GM23338 (cell line): ENCODE results near the gene RNF175. TPM values are rescaled to one million over a fixed set of nuclear protein-coding genes. Genes with fewer than 3 reads are reported as not detected.

Experiments used
- ATAC-seq: fragments of 200-7000 bp; cut with Tn5 transposase; 3 replicates; pipeline ENCODE4 v1.9.1; 2020
- DNase-seq: peaks from one replicate; pipeline ENCODE4 v3.0.0-alpha.2; 2015; ENCODE audit warnings: low spot score
- H2AFZ ChIP-seq: fragments of 200-600 bp; sonication (generic); 2 replicates; pipeline ENCODE4 v1.8.0; 2016; ENCODE audit warnings: antibody characterized with exemption, mild to moderate bottlenecking, moderate library complexity
- H3F3A ChIP-seq: fragments of 200-600 bp; sonication (generic); replicated peaks from 2 replicates; pipeline ENCODE4 v1.8.0; 2017; ENCODE audit warnings: antibody characterized with exemption, mixed run types, low read depth
- H3K27ac ChIP-seq: fragments of 200-600 bp; sonication (generic); 2 replicates; pipeline ENCODE4 v1.6.1; 2016; ENCODE audit warnings: low read depth
- H3K27me3 ChIP-seq: fragments of 200-600 bp; sonication (generic); 2 replicates; pipeline ENCODE4 v1.8.0; 2016; ENCODE audit warnings: mild to moderate bottlenecking, mixed run types, moderate library complexity; ENCODE audit not compliant: insufficient read depth
- H3K36me3 ChIP-seq: fragments of 200-600 bp; sonication (generic); 2 replicates; pipeline ENCODE4 v1.8.0; 2016; ENCODE audit warnings: mild to moderate bottlenecking; ENCODE audit not compliant: insufficient read depth
- H3K4me1 ChIP-seq: fragments of 200-600 bp; sonication (generic); 2 replicates; pipeline ENCODE4 v1.8.0; 2016; ENCODE audit warnings: mild to moderate bottlenecking, moderate library complexity; ENCODE audit not compliant: insufficient read depth
- H3K4me2 ChIP-seq: fragments of 200-600 bp; sonication (generic); 2 replicates; pipeline ENCODE4 v1.7.1; 2017; ENCODE audit warnings: mixed run types
- H3K4me3 ChIP-seq: fragments of 200-600 bp; sonication (generic); 2 replicates; pipeline ENCODE4 v1.6.1; 2016; ENCODE audit warnings: mixed run types
- H3K79me2 ChIP-seq: fragments of 200-600 bp; sonication (generic); replicated peaks from 2 replicates; pipeline ENCODE4 v1.8.0; 2017; ENCODE audit warnings: mild to moderate bottlenecking; ENCODE audit not compliant: insufficient read depth
- H3K9me2 ChIP-seq: fragments of 200-600 bp; sonication (generic); 2 replicates; pipeline ENCODE4 v1.8.0; 2017; ENCODE audit not compliant: insufficient read depth
- H4K20me1 ChIP-seq: fragments of 200-600 bp; sonication (generic); replicated peaks from 2 replicates; pipeline ENCODE4 v1.8.0; 2017; ENCODE audit warnings: mild to moderate bottlenecking; ENCODE audit not compliant: insufficient read depth
- H3K27ac Mint-ChIP-seq: 2 replicates; pipeline ENCODE4 v1.8.0; 2020; ENCODE audit warnings: inconsistent platforms, mild to moderate bottlenecking, moderate library complexity, mixed read lengths
- H3K27me3 Mint-ChIP-seq: 3 replicates; pipeline ENCODE4 v1.8.0; 2022; ENCODE audit warnings: low read depth, mild to moderate bottlenecking, moderate library complexity, mixed read lengths, inconsistent platforms; ENCODE audit not compliant: insufficient read depth, poor library complexity
- H3K36me3 Mint-ChIP-seq: 3 replicates; pipeline ENCODE4 v1.8.0; 2021; ENCODE audit warnings: low read depth, mild to moderate bottlenecking, inconsistent platforms, moderate library complexity, mixed read lengths
- H3K4me1 Mint-ChIP-seq: 3 replicates; pipeline ENCODE4 v1.8.0; 2020; ENCODE audit warnings: mild to moderate bottlenecking, inconsistent platforms, mixed read lengths
- H3K4me3 Mint-ChIP-seq: 3 replicates; pipeline ENCODE4 v1.8.0; 2021; ENCODE audit warnings: moderate library complexity, mild to moderate bottlenecking, inconsistent platforms, mixed read lengths
- H3K9me3 Mint-ChIP-seq: 3 replicates; pipeline ENCODE4 v1.8.0; 2020; ENCODE audit warnings: moderate library complexity, mild to moderate bottlenecking, inconsistent platforms, mixed read lengths
- CREB1 ChIP-seq: fragments of 250-450 bp; sonication (Bioruptor Pico); IDR thresholded peaks from 2 replicates; pipeline ENCODE4 v1.5.0; 2020; ENCODE audit warnings: low read depth, mild to moderate bottlenecking, moderate library complexity
- CTCF ChIP-seq, 2 experiments: fragments of 200-600 bp in 1 of 2; sonication (generic) in 1 of 2; conservative IDR thresholded peaks; 2 replicates each; pipeline versions ENCODE4 v1.5.1 to v1.6.1; 2016 to 2017; ENCODE audit warnings: antibody characterized with exemption in 2 of 2, low read depth in 2 of 2, mild to moderate bottlenecking in 2 of 2, moderate library complexity in 1 of 2
- ETS1 ChIP-seq: IDR thresholded peaks from 2 replicates; pipeline ENCODE4 v1.6.1; 2016; ENCODE audit warnings: antibody characterized with exemption
- EZH2 ChIP-seq: fragments of 200-600 bp; sonication (generic); IDR thresholded peaks from one replicate; pipeline ENCODE4 v1.8.0; 2017; ENCODE audit warnings: antibody characterized with exemption, mild to moderate bottlenecking, low read depth; ENCODE audit not compliant: unreplicated experiment
- EZH2phosphoT487 ChIP-seq: fragments of 200-600 bp; sonication (generic); IDR thresholded peaks from one replicate; pipeline ENCODE4 v1.8.1; 2018; ENCODE audit warnings: antibody characterized with exemption; ENCODE audit not compliant: unreplicated experiment
- JUNB ChIP-seq: IDR thresholded peaks from one replicate; pipeline ENCODE4 v1.6.1; 2016; ENCODE audit warnings: antibody characterized with exemption; ENCODE audit not compliant: unreplicated experiment
- NANOG ChIP-seq: IDR thresholded peaks from 2 replicates; pipeline ENCODE4 v1.6.1; 2016; ENCODE audit warnings: antibody characterized with exemption, borderline replicate concordance
- POLR2AphosphoS5 ChIP-seq: IDR thresholded peaks from 2 replicates; pipeline ENCODE4 v1.6.1; 2016; ENCODE audit warnings: antibody characterized with exemption, low read depth
- REST ChIP-seq: IDR thresholded peaks from one replicate; pipeline ENCODE4 v1.6.1; 2018; ENCODE audit warnings: antibody characterized with exemption; ENCODE audit not compliant: unreplicated experiment
- STAT1 ChIP-seq: IDR thresholded peaks from one replicate; pipeline ENCODE4 v1.6.1; 2016; ENCODE audit warnings: antibody characterized with exemption; ENCODE audit not compliant: unreplicated experiment
- ZNF114 ChIP-seq: fragments of 250-450 bp; sonication (Bioruptor Pico); IDR thresholded peaks from 2 replicates; pipeline ENCODE4 v1.5.0; 2020; ENCODE audit warnings: mild to moderate bottlenecking, moderate library complexity
- ZNF331 ChIP-seq: fragments of 250-450 bp; sonication (Bioruptor Pico); IDR thresholded peaks from 2 replicates; pipeline ENCODE4 v1.5.0; 2020; ENCODE audit warnings: low read depth, mild to moderate bottlenecking, moderate library complexity
- polyA plus RNA-seq: library from polyadenylated mRNA; unstranded; fragments of >200 nt; fragmentation: Nextera tagmentation; extraction: Ambion mirVana; gene quantifications from 2 replicates; pipeline ENCODE4 v1.2.1, GENCODE V29; 2016
- total RNA-seq: library from RNA; depleted of rRNA; stranded (reverse); fragments of >200 nt; shearing (Covaris generic); gene quantifications from 2 replicates; pipeline ENCODE4 v1.2.3, GENCODE V29; 2014
- TF ChIP-seq, protein P1 (sequence below): fragments of 250-450 bp; sonication (Bioruptor Pico); IDR thresholded peaks from 2 replicates; pipeline ENCODE4 v1.5.0; 2020; ENCODE audit warnings: mild to moderate bottlenecking, moderate library complexity

RNF175 gene
- total and polyA plus RNA-seq, 2 experiments from 2014 or later = 4.7 to 4.8 TPM

DNA sequence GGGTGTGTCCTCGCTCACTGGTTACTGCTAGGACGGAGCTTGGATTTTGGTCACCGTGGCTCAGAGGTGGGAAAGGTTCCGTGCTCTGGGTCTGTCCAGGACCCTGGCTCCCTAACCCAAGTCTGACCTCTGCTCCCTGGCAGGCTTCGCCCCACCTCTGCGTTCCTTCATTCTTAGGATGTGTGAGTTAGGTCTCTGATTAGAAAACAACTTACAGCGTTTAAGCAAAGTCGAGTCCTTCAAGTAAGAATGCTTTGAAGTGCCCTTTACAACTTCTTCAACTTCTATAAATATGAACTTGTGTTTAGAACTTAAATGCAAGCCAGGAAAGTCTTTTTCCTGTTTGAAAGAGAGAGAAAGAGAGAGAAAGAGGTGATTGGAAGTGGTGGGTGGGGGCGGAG, 74.9 kb downstream of the RNF175 start:
- DNase-seq (no peak), ATAC-seq (no peak)
- Histone ChIP-seq H3F3A (no peaks in the 10 kb centered on the region), H3K4me1 (peaks cover 4% of the 10 kb centered on the region), H3K27ac (no peak overlapping the region), H4K20me1 (no peaks in the 10 kb centered on the region), H3K9me2 (no peaks in the 10 kb centered on the region), H3K36me3 (no peaks in the 10 kb centered on the region), H3K79me2 (no peaks in the 10 kb centered on the region), H3K4me3 (peak overlapping the region; percentile 79), H2AFZ (peak overlapping the region; percentile 98), H3K4me2 (peak overlapping the region; percentile 78), H3K27me3 (peaks cover 55% of the 10 kb centered on the region)
- H3K4me1 Mint-ChIP-seq = peaks cover 9% of the 10 kb centered on the region
- TF ChIP-seq POLR2AphosphoS5 = no peak
- TF ChIP-seq ETS1 = no peak
- no peak for TF ChIP-seq EZH2
- TF ChIP-seq REST = no peak
- no peak for TF ChIP-seq NANOG
- no peak for TF ChIP-seq ZNF331 (CRISPR knock-in tag)
- no peak for TF ChIP-seq STAT1
- no peak for TF ChIP-seq CTCF (conservative IDR thresholded peaks at IDR 0.05; ENCODE audit: low read depth in 2 of 2)
- no peak for TF ChIP-seq ZNF114 (CRISPR knock-in tag)
- no peak for TF ChIP-seq EZH2phosphoT487
- no peak for TF ChIP-seq JUNB
- no peak for TF ChIP-seq CREB1 (CRISPR knock-in tag)
- TF ChIP-seq, protein P1, sequence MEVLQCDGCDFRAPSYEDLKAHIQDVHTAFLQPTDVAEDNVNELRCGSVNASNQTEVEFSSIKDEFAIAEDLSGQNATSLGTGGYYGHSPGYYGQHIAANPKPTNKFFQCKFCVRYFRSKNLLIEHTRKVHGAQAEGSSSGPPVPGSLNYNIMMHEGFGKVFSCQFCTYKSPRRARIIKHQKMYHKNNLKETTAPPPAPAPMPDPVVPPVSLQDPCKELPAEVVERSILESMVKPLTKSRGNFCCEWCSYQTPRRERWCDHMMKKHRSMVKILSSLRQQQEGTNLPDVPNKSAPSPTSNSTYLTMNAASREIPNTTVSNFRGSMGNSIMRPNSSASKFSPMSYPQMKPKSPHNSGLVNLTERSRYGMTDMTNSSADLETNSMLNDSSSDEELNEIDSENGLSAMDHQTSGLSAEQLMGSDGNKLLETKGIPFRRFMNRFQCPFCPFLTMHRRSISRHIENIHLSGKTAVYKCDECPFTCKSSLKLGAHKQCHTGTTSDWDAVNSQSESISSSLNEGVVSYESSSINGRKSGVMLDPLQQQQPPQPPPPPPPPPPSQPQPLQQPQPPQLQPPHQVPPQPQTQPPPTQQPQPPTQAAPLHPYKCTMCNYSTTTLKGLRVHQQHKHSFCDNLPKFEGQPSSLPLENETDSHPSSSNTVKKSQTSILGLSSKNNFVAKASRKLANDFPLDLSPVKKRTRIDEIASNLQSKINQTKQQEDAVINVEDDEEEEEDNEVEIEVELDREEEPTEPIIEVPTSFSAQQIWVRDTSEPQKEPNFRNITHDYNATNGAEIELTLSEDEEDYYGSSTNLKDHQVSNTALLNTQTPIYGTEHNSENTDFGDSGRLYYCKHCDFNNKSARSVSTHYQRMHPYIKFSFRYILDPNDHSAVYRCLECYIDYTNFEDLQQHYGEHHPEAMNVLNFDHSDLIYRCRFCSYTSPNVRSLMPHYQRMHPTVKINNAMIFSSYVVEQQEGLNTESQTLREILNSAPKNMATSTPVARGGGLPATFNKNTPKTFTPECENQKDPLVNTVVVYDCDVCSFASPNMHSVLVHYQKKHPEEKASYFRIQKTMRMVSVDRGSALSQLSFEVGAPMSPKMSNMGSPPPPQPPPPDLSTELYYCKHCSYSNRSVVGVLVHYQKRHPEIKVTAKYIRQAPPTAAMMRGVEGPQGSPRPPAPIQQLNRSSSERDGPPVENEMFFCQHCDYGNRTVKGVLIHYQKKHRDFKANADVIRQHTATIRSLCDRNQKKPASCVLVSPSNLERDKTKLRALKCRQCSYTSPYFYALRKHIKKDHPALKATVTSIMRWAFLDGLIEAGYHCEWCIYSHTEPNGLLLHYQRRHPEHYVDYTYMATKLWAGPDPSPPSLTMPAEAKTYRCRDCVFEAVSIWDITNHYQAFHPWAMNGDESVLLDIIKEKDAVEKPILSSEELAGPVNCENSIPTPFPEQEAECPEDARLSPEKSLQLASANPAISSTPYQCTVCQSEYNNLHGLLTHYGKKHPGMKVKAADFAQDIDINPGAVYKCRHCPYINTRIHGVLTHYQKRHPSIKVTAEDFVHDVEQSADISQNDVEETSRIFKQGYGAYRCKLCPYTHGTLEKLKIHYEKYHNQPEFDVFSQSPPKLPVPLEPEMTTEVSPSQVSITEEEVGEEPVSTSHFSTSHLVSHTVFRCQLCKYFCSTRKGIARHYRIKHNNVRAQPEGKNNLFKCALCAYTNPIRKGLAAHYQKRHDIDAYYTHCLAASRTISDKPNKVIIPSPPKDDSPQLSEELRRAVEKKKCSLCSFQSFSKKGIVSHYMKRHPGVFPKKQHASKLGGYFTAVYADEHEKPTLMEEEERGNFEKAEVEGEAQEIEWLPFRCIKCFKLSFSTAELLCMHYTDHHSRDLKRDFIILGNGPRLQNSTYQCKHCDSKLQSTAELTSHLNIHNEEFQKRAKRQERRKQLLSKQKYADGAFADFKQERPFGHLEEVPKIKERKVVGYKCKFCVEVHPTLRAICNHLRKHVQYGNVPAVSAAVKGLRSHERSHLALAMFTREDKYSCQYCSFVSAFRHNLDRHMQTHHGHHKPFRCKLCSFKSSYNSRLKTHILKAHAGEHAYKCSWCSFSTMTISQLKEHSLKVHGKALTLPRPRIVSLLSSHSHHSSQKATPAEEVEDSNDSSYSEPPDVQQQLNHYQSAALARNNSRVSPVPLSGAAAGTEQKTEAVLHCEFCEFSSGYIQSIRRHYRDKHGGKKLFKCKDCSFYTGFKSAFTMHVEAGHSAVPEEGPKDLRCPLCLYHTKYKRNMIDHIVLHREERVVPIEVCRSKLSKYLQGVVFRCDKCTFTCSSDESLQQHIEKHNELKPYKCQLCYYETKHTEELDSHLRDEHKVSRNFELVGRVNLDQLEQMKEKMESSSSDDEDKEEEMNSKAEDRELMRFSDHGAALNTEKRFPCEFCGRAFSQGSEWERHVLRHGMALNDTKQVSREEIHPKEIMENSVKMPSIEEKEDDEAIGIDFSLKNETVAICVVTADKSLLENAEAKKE (CRISPR knock-in tag) = no peak
- peaks cover 37% of the 10 kb centered on the region for H3K27me3 Mint-ChIP-seq
- H3K27ac Mint-ChIP-seq = no peak overlapping the region
- peaks cover 26% of the 10 kb centered on the region for H3K36me3 Mint-ChIP-seq
- peaks cover 49% of the 10 kb centered on the region for H3K9me3 Mint-ChIP-seq
- H3K4me3 Mint-ChIP-seq = peak overlapping the region; percentile 78
